Thoracic aorta (tissue), 2 donors: Measurements from ENCODE around the gene ZEB1. TPM values are rescaled to one million over a fixed set of nuclear protein-coding genes. Genes with fewer than 3 reads are reported as not detected.

ENCODE experiments used
- ATAC-seq: fragments of 150-250 bp; one replicate; pipeline ENCODE4 v1.8.0; 2017; ENCODE audit warnings: low read depth; ENCODE audit not compliant: insufficient number of reproducible peaks, low FRiP score
- DNase-seq: peaks from one replicate; pipeline ENCODE4 v3.0.0-alpha.2; 2020; ENCODE audit warnings: low spot score
- H3K27ac ChIP-seq, 2 donors: fragments of 200-600 bp; sonication (generic); 1 replicate in 1 of 2; 2 replicates in 1 of 2; pipeline ENCODE4 v1.5.1; 2016; ENCODE audit warnings: mild to moderate bottlenecking in 2 of 2, moderate library complexity in 2 of 2
- H3K27me3 ChIP-seq: fragments of 200-600 bp; sonication (generic); replicated peaks from 2 replicates; pipeline ENCODE4 v1.6.0; 2016; ENCODE audit warnings: mild to moderate bottlenecking; ENCODE audit not compliant: insufficient read depth
- H3K36me3 ChIP-seq: fragments of 200-600 bp; sonication (generic); one replicate; pipeline ENCODE4 v1.5.1; 2016
- H3K4me1 ChIP-seq, 2 donors: fragments of 200-600 bp; sonication (generic); 1 replicate in 1 of 2; 2 replicates in 1 of 2; pipeline versions ENCODE4 v1.5.1 to v1.6.0; 2016; ENCODE audit warnings: low read depth in 2 of 2, mild to moderate bottlenecking in 1 of 2; ENCODE audit not compliant: control insufficient read depth in 1 of 2
- H3K4me3 ChIP-seq: fragments of 200-600 bp; sonication (generic); 2 replicates; pipeline ENCODE4 v1.5.1; 2016; ENCODE audit warnings: mild to moderate bottlenecking
- H3K9me3 ChIP-seq: fragments of 200-600 bp; sonication (generic); 2 replicates; pipeline ENCODE4 v1.5.1; 2016
- total RNA-seq, 2 donors: library from RNA; depleted of rRNA; stranded (reverse); fragments of >200 nt; gene quantifications; one replicate each; pipeline versions ENCODE4 v1.1.0 to v1.2.3, GENCODE V29; 2016
- TF ChIP-seq, protein P1 (sequence below): fragments of 200-600 bp; sonication (generic); IDR thresholded peaks from one replicate; pipeline ENCODE4 v1.5.1; 2019; ENCODE audit warnings: antibody characterized with exemption

The ZEB1 gene
- total RNA-seq, 2 donors from 2014 or later: 101 to 179 TPM

DNA sequence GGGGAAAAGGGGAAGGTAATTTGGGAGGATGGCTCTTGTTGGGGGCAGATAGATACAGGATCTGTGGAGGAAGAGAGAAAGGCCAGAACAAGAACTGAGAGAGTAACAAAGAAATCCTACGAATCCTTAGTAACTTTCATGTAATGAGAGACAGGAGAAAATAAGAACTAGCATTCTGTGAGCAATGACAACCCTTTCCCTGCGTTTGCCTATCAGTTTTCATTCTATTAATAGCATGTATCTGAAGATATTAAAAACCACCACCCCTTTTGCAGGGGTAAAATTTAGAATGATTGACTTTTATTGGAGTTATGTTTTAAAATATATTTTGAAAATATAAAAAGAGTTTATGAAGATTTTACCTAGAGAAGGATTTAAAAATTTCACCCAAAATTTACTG is 132.8 kb downstream of the ZEB1 start:
- Histone ChIP-seq H3K4me3 (no peak overlapping the region), H3K27me3 (no peaks in the 10 kb centered on the region), H3K36me3 (no peaks in the 10 kb centered on the region), H3K9me3 (no peaks in the 10 kb centered on the region), H3K4me1 (no peaks in the 10 kb centered on the region), H3K27ac (no peak overlapping the region)
- TF ChIP-seq, protein P1, sequence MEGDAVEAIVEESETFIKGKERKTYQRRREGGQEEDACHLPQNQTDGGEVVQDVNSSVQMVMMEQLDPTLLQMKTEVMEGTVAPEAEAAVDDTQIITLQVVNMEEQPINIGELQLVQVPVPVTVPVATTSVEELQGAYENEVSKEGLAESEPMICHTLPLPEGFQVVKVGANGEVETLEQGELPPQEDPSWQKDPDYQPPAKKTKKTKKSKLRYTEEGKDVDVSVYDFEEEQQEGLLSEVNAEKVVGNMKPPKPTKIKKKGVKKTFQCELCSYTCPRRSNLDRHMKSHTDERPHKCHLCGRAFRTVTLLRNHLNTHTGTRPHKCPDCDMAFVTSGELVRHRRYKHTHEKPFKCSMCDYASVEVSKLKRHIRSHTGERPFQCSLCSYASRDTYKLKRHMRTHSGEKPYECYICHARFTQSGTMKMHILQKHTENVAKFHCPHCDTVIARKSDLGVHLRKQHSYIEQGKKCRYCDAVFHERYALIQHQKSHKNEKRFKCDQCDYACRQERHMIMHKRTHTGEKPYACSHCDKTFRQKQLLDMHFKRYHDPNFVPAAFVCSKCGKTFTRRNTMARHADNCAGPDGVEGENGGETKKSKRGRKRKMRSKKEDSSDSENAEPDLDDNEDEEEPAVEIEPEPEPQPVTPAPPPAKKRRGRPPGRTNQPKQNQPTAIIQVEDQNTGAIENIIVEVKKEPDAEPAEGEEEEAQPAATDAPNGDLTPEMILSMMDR: no peak
- ATAC-seq (no peak), DNase-seq (no peak)

DNA sequence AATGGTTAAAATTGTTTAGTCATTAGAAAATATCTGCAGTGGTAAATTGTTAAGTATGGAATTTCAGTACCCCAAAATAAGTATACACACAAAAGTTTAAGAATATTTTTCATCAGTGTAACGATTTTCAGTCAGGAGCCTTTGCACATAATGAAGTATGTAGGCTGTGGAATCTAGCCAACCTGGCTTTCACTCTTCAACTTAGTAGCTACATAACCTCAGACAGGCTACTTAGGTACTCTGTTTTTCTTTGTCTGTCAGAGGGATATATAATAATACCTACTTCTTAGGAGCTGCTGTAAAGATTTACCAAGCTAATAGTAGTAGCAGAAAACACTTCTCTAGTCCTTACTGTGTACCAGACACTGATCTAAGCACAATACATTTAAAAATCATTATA is 137.5 kb downstream of the ZEB1 start:
- Histone ChIP-seq H3K27me3 (no peaks in the 10 kb centered on the region), H3K36me3 (peaks cover under 1% of the 10 kb centered on the region), H3K4me3 (no peak overlapping the region), H3K9me3 (no peaks in the 10 kb centered on the region), H3K4me1 (peaks cover 3 to 11% of the 10 kb centered on the region in 2 donors), H3K27ac (no peak overlapping the region)
- TF ChIP-seq, protein P1: no peak
- DNase-seq (no peak), ATAC-seq (no peak)

GRCh38 chr10:31457858-31458257 is 138.8 kb downstream of the ZEB1 start:
- TF ChIP-seq, protein P1: no peak
- peaks cover 3 to 11% of the 10 kb centered on the region in 2 donors for H3K4me1 ChIP-seq
- no peak for ATAC-seq
- peaks cover 14% of the 10 kb centered on the region for H3K36me3 ChIP-seq
- no peaks in the 10 kb centered on the region for H3K27me3 ChIP-seq
- H3K27ac ChIP-seq: no peak overlapping the region
- no peak for DNase-seq
- peaks cover 2% of the 10 kb centered on the region for H3K9me3 ChIP-seq
- H3K4me3 ChIP-seq: no peak overlapping the region

- H3K27me3 ChIP-seq: no peaks in the 10 kb centered on the region
- peaks cover 3 to 11% of the 10 kb centered on the region in 2 donors for H3K4me1 ChIP-seq
- H3K36me3 ChIP-seq: peaks cover 19% of the 10 kb centered on the region
- H3K9me3 ChIP-seq: peaks cover 11% of the 10 kb centered on the region
- ATAC-seq (no peak), DNase-seq (no peak)
- TF ChIP-seq, protein P1: no peak
- no peak overlapping the region for H3K27ac ChIP-seq
- no peak overlapping the region for H3K4me3 ChIP-seq
Observed at GRCh38 chr10:31458974-31459373, 140.0 kb downstream of the ZEB1 start.

GRCh38 chr10:31460242-31460641 is 141.2 kb downstream of the ZEB1 start:
- no peak for DNase-seq
- peaks cover 21% of the 10 kb centered on the region for H3K9me3 ChIP-seq
- no peaks in the 10 kb centered on the region for H3K27me3 ChIP-seq
- H3K27ac ChIP-seq: no peak overlapping the region
- H3K4me3 ChIP-seq: no peak overlapping the region
- ATAC-seq: no peak
- TF ChIP-seq, protein P1: no peak
- peaks cover 3 to 11% of the 10 kb centered on the region in 2 donors for H3K4me1 ChIP-seq
- H3K36me3 ChIP-seq: peaks cover 28% of the 10 kb centered on the region
